Upper lobe of right lung (tissue), 1 donor: ENCODE measurements around the gene ABCA1. TPM values are rescaled to one million over a fixed set of nuclear protein-coding genes. Genes with fewer than 3 reads are reported as not detected.

Source experiments
- ATAC-seq: fragments of 200-7000 bp; cut with Tn5 transposase; one replicate; pipeline ENCODE4 v1.9.1; 2020; ENCODE audit warnings: mild to moderate bottlenecking, moderate library complexity
- DNase-seq: peaks from one replicate; pipeline ENCODE4 v3.0.0-alpha.2; 2020
- H3K27ac ChIP-seq: fragments of 200-600 bp; one replicate; pipeline ENCODE4 v1.8.0; 2022
- H3K27me3 ChIP-seq: fragments of 200-600 bp; one replicate; pipeline ENCODE4 v1.8.0; 2022; ENCODE audit warnings: mild to moderate bottlenecking
- H3K36me3 ChIP-seq: fragments of 200-600 bp; one replicate; pipeline ENCODE4 v1.8.0; 2022
- H3K4me1 ChIP-seq: fragments of 200-600 bp; one replicate; pipeline ENCODE4 v1.8.0; 2022
- H3K4me3 ChIP-seq: fragments of 200-600 bp; one replicate; pipeline ENCODE4 v1.8.0; 2022; ENCODE audit warnings: mild to moderate bottlenecking
- H3K9me3 ChIP-seq: fragments of 200-600 bp; one replicate; pipeline ENCODE4 v1.8.0; 2022
- CTCF ChIP-seq: fragments of 200-600 bp; IDR thresholded peaks from one replicate; pipeline ENCODE4 v1.8.0; 2022; ENCODE audit warnings: antibody characterized with exemption
- intact Hi-C: fragments of 100-400 bp; cut with DNase I; formaldehyde crosslinking; loops from one replicate; pipeline ENCODE4 v1.11.0; 2022
- total RNA-seq: library from RNA; stranded (reverse); fragmentation: NEBNext Ultra II Directional; extraction: Animal tissue kit (Norgen Biotek cat#: 25700); gene quantifications from one replicate; pipeline ENCODE4 v1.2.1, GENCODE V29; 2021
- donor health status: DM: no; HTN: yes; CAD: no; lungs with severe emphysema.

Gene ABCA1
- total RNA-seq, 1 donor from 2014 or later: 49.0 TPM

GRCh38 chr9:104871961-104872527, 55.9 kb downstream of the ABCA1 start:
- Histone ChIP-seq H3K4me3 (no peak overlapping the region), H3K9me3 (no peaks in the 10 kb centered on the region), H3K27ac (no peak overlapping the region), H3K27me3 (no peaks in the 10 kb centered on the region), H3K36me3 (peaks cover 15% of the 10 kb centered on the region), H3K4me1 (peaks cover 44% of the 10 kb centered on the region)
- ATAC-seq (no peak), DNase-seq (no peak)
- no peak for TF ChIP-seq CTCF
- intact Hi-C loops: no loop called here

GRCh38 chr9:104869811-104870210, 58.1 kb downstream of the ABCA1 start:
- H3K9me3 ChIP-seq: no peaks in the 10 kb centered on the region
- no peak for ATAC-seq
- peaks cover 49% of the 10 kb centered on the region for H3K4me1 ChIP-seq
- H3K27me3 ChIP-seq: no peaks in the 10 kb centered on the region
- TF ChIP-seq CTCF: no peak
- H3K36me3 ChIP-seq: peaks cover 6% of the 10 kb centered on the region
- H3K27ac ChIP-seq: peak overlapping the region; percentile 19
- intact Hi-C loops: no loop called here
- no peak overlapping the region for H3K4me3 ChIP-seq
- no peak for DNase-seq

GRCh38 chr9:104868687-104869404, 59.1 kb downstream of the ABCA1 start:
- Histone ChIP-seq H3K9me3 (no peaks in the 10 kb centered on the region), H3K27ac (peak overlapping the region; percentile 3), H3K4me3 (no peak overlapping the region), H3K27me3 (no peaks in the 10 kb centered on the region), H3K36me3 (peaks cover 6% of the 10 kb centered on the region), H3K4me1 (peaks cover 58% of the 10 kb centered on the region)
- ATAC-seq (peak; percentile 90), DNase-seq (peak; percentile 82)
- TF ChIP-seq CTCF: no peak
- intact Hi-C loops: no loop called here

- DNase-seq (no peak), ATAC-seq (peak; percentile 1)
- H3K9me3 ChIP-seq: no peaks in the 10 kb centered on the region
- no peaks in the 10 kb centered on the region for H3K27me3 ChIP-seq
- peaks cover 6% of the 10 kb centered on the region for H3K36me3 ChIP-seq
- peak overlapping the region; percentile 3 for H3K27ac ChIP-seq
- intact Hi-C loops: no loop called here
- no peak for TF ChIP-seq CTCF
- no peak overlapping the region for H3K4me3 ChIP-seq
- H3K4me1 ChIP-seq: peaks cover 58% of the 10 kb centered on the region
Observed at GRCh38 chr9:104868303-104868686, 59.7 kb downstream of the ABCA1 start.

- Histone ChIP-seq H3K36me3 (peaks cover 9% of the 10 kb centered on the region), H3K9me3 (no peaks in the 10 kb centered on the region), H3K27ac (no peak overlapping the region), H3K4me3 (no peak overlapping the region), H3K27me3 (no peaks in the 10 kb centered on the region), H3K4me1 (peaks cover 43% of the 10 kb centered on the region)
- no peak for DNase-seq
- ATAC-seq: no peak
- intact Hi-C loops: no loop called here
- no peak for TF ChIP-seq CTCF
Observed at GRCh38 chr9:104866191-104866590, 61.8 kb downstream of the ABCA1 start.
